CD4-positive, alpha-beta T cell treated with Interleukin-1 beta for 1 hour (primary cell): ENCODE measurements around the gene SUGCT.
A peak's percentile ranks its signal among the peaks of the same experiment; 100 is the strongest.
"Not testable (repeated sequence)": the region's sequence is repeated elsewhere in the genome, so short reads cannot be mapped to it uniquely, and the experiment has no call there.

Source experiments
- DNase-seq, 2 donors: peaks; one replicate each; pipeline ENCODE4 v3.0.0-alpha.2; 2020 to 2022

SUGCT gene

GRCh38 chr7:40587419-40587818 is 452.6 kb downstream of the SUGCT start:
- DNase-seq, result no peak

GRCh38 chr7:40595129-40595528 is 460.3 kb downstream of the SUGCT start:
- DNase-seq, result no peak

GRCh38 chr7:40595832-40596231 is 461.0 kb downstream of the SUGCT start:
- no peak for DNase-seq

GRCh38 chr7:40597517-40597916 is 462.7 kb downstream of the SUGCT start:
- DNase-seq, result no peak

GRCh38 chr7:40598915-40599314 is 464.1 kb downstream of the SUGCT start:
- peak in 1 of 2 donors; percentile 2 for DNase-seq

GRCh38 chr7:40599836-40600235 is 465.0 kb downstream of the SUGCT start:
- no peak for DNase-seq

GRCh38 chr7:40602351-40602750 is 467.5 kb downstream of the SUGCT start:
- not testable (repeated sequence) for DNase-seq

GRCh38 chr7:40604601-40605438 is 470.0 kb downstream of the SUGCT start:
- peak in 1 of 2 donors; percentile 24 for DNase-seq

- DNase-seq, result no peak
These were observed 473.7 kb downstream of the SUGCT start for GRCh38 chr7:40608321-40609075.

GRCh38 chr7:40610461-40610860 is 475.7 kb downstream of the SUGCT start:
- DNase-seq, result no peak

- DNase-seq, result no peak
These were observed 476.5 kb downstream of the SUGCT start for GRCh38 chr7:40611095-40611871.

GRCh38 chr7:40612298-40612697 is 477.5 kb downstream of the SUGCT start:
- no peak for DNase-seq

- no peak for DNase-seq
These were observed 484.8 kb downstream of the SUGCT start for GRCh38 chr7:40619647-40620046.

GRCh38 chr7:40621592-40621998 is 486.8 kb downstream of the SUGCT start:
- no peak for DNase-seq

- DNase-seq, result no peak
These were observed 488.2 kb downstream of the SUGCT start for GRCh38 chr7:40622941-40623501.

GRCh38 chr7:40623863-40624262 is 489.1 kb downstream of the SUGCT start:
- DNase-seq, result no peak

GRCh38 chr7:40627361-40627760 is 492.6 kb downstream of the SUGCT start:
- DNase-seq, result not testable (repeated sequence)

- DNase-seq, result no peak
These were observed 495.1 kb downstream of the SUGCT start for GRCh38 chr7:40629891-40630290.

- DNase-seq, result no peak
These were observed 499.3 kb downstream of the SUGCT start for GRCh38 chr7:40634118-40634517.

- no peak for DNase-seq
These were observed 503.9 kb downstream of the SUGCT start for GRCh38 chr7:40638545-40639320.

GRCh38 chr7:40640566-40640965 is 505.8 kb downstream of the SUGCT start:
- no peak for DNase-seq

GRCh38 chr7:40641701-40642100 is 506.9 kb downstream of the SUGCT start:
- DNase-seq, result no peak
